ENCODE data around the gene SLC26A6. TPM values are rescaled to one million over a fixed set of nuclear protein-coding genes. Genes with fewer than 3 reads are reported as not detected.

The SLC26A6 gene
- total and polyA plus RNA-seq, 10 of the 15 experiments (the other 5 are each of a cell fraction or from before 2014, with no cell fraction given): 2.1 to 24.9 (median 13.3) TPM

DNA sequence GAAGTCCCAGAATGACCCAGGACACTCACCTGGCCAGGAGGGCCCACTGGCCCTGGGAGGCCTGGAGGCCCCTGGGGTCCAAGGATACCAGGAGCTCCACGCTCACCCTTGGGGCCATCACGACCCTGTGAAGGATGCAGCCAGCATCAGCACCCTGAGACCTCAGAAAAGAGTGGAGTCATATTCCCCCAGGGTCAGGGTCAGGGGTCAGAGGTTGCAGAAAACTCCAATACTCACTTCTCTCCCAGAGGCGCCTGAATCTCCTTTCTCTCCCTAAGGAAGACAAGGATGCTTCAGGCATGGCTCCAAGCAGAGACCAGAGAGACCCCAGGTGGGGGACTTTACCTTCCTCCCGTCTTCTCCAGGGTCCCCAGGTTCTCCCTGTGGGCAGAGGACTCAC, 58.6 kb downstream of the SLC26A6 start (continued):
- TF ChIP-seq, protein P1, sequence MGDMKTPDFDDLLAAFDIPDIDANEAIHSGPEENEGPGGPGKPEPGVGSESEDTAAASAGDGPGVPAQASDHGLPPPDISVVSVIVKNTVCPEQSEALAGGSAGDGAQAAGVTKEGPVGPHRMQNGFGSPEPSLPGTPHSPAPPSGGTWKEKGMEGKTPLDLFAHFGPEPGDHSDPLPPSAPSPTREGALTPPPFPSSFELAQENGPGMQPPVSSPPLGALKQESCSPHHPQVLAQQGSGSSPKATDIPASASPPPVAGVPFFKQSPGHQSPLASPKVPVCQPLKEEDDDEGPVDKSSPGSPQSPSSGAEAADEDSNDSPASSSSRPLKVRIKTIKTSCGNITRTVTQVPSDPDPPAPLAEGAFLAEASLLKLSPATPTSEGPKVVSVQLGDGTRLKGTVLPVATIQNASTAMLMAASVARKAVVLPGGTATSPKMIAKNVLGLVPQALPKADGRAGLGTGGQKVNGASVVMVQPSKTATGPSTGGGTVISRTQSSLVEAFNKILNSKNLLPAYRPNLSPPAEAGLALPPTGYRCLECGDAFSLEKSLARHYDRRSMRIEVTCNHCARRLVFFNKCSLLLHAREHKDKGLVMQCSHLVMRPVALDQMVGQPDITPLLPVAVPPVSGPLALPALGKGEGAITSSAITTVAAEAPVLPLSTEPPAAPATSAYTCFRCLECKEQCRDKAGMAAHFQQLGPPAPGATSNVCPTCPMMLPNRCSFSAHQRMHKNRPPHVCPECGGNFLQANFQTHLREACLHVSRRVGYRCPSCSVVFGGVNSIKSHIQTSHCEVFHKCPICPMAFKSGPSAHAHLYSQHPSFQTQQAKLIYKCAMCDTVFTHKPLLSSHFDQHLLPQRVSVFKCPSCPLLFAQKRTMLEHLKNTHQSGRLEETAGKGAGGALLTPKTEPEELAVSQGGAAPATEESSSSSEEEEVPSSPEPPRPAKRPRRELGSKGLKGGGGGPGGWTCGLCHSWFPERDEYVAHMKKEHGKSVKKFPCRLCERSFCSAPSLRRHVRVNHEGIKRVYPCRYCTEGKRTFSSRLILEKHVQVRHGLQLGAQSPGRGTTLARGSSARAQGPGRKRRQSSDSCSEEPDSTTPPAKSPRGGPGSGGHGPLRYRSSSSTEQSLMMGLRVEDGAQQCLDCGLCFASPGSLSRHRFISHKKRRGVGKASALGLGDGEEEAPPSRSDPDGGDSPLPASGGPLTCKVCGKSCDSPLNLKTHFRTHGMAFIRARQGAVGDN (IDR thresholded peaks at IDR 0.05): no peak
- TF ChIP-seq MYB (IDR thresholded peaks at IDR 0.05; ENCODE audit: borderline replicate concordance, low read depth, low read length) (no peak), NFYB (IDR thresholded peaks at IDR 0.05; ENCODE audit: insufficient read depth, low read depth, low read length) (no peak), YY1 (IDR thresholded peaks at IDR 0.05; ENCODE audit: low read depth, low read length) (no peak), TCF3 (IDR thresholded peaks at IDR 0.05; ENCODE audit: borderline replicate concordance, insufficient read depth, low read depth, low read length) (no peak), CREM (IDR thresholded peaks at IDR 0.05; ENCODE audit: low read depth) (no peak), STAT3 (IDR thresholded peaks at IDR 0.05; ENCODE audit: low read depth, low read length) (no peak), FOXK2 (IDR thresholded peaks at IDR 0.05) (no peak), HDAC2 (IDR thresholded peaks at IDR 0.05) (no peak), EED (IDR thresholded peaks at IDR 0.05; ENCODE audit: low read depth) (no peak)
- TF ChIP-seq, protein P2, sequence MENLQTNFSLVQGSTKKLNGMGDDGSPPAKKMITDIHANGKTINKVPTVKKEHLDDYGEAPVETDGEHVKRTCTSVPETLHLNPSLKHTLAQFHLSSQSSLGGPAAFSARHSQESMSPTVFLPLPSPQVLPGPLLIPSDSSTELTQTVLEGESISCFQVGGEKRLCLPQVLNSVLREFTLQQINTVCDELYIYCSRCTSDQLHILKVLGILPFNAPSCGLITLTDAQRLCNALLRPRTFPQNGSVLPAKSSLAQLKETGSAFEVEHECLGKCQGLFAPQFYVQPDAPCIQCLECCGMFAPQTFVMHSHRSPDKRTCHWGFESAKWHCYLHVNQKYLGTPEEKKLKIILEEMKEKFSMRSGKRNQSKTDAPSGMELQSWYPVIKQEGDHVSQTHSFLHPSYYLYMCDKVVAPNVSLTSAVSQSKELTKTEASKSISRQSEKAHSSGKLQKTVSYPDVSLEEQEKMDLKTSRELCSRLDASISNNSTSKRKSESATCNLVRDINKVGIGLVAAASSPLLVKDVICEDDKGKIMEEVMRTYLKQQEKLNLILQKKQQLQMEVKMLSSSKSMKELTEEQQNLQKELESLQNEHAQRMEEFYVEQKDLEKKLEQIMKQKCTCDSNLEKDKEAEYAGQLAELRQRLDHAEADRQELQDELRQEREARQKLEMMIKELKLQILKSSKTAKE (IDR thresholded peaks at IDR 0.05; ENCODE audit: low read depth, poor library complexity, severe bottlenecking): no peak

MicroRNAs encoded within 50 kb of the gene (microRNA counts, 767-probe panel; counts per million panel counts)
- microRNA hsa-miR-711: 55.3 counts per million

Small RNAs within 50 kb of the gene (microRNA-seq; reads per million reads assigned to microRNA genes)
- gene MIR4793 (not detected), gene MIR711 (not detected)

Small RNAs within 50 kb of the gene (small RNA-seq; reads per million reads assigned to genes)
- gene AC141002.1: not detected

Other genes starting within 250 kb of the SLC26A6 start
Only the 7 nearest of the 14 such genes appear.
- 8.6 and 10.1 TPM in 2 replicates for gene PFKFB4, start 78.7 kb downstream of the SLC26A6 start, total RNA-seq (2014; rRNA removed)
- 5.6 and 6.9 TPM in 2 replicates for gene PFKFB4, start 78.7 kb downstream of the SLC26A6 start, total RNA-seq (2014; rRNA removed; fragmentation: Illumina TruSeq; extraction: Trizol)
- 8.0 and 9.8 TPM in 2 replicates for gene PFKFB4, start 78.7 kb downstream of the SLC26A6 start, total RNA-seq (2021)
- 69.6 and 89.1 TPM in 2 replicates for gene PFKFB4, start 78.7 kb downstream of the SLC26A6 start, polyA plus RNA-seq (2011; rRNA removed)
- 4.9 and 9.3 TPM in 2 replicates for gene PFKFB4, start 78.7 kb downstream of the SLC26A6 start, polyA plus RNA-seq (2014; fragmentation: Illumina TruSeq; extraction: Trizol)
- gene PFKFB4, start 78.7 kb downstream of the SLC26A6 start, polyA plus RNA-seq (2014; fragmentation: Nextera tagmentation; extraction: Ambion mirVana): under 1 TPM; 0.37 to 0.53 TPM
- gene PFKFB4, start 78.7 kb downstream of the SLC26A6 start, polyA plus RNA-seq (2014; rRNA removed): 5.3 and 6.3 TPM in 2 replicates
- gene PFKFB4, start 78.7 kb downstream of the SLC26A6 start, polyA plus RNA-seq (2016; fragmentation: Nextera tagmentation; extraction: Ambion mirVana): 1 to 10 TPM; 1.2 to 2.3 TPM
- not detected in 2 replicates for gene UCN2, start 71.7 kb downstream of the SLC26A6 start, total RNA-seq (2014; rRNA removed)
- not detected in 2 replicates for gene UCN2, start 71.7 kb downstream of the SLC26A6 start, total RNA-seq (2014; rRNA removed; fragmentation: Illumina TruSeq; extraction: Trizol)
- not detected in 2 replicates for gene UCN2, start 71.7 kb downstream of the SLC26A6 start, total RNA-seq (2021)
- gene UCN2, start 71.7 kb downstream of the SLC26A6 start, polyA plus RNA-seq (2011; rRNA removed): not detected in 2 replicates
- not detected in 2 replicates for gene UCN2, start 71.7 kb downstream of the SLC26A6 start, polyA plus RNA-seq (2014; fragmentation: Illumina TruSeq; extraction: Trizol)
- not detected for gene UCN2, start 71.7 kb downstream of the SLC26A6 start, polyA plus RNA-seq (2014; fragmentation: Nextera tagmentation; extraction: Ambion mirVana)
- gene UCN2, start 71.7 kb downstream of the SLC26A6 start, polyA plus RNA-seq (2014; rRNA removed): 0.05 TPM in 1 of 2 replicates, not detected in the other
- gene UCN2, start 71.7 kb downstream of the SLC26A6 start, polyA plus RNA-seq (2016; fragmentation: Nextera tagmentation; extraction: Ambion mirVana): not detected
- gene COL7A1, start 40.1 kb downstream of the SLC26A6 start, total RNA-seq (2014; rRNA removed): 0.11 and 0.23 TPM in 2 replicates
- gene COL7A1, start 40.1 kb downstream of the SLC26A6 start, total RNA-seq (2014; rRNA removed; fragmentation: Illumina TruSeq; extraction: Trizol): 0.28 and 0.31 TPM in 2 replicates
- gene COL7A1, start 40.1 kb downstream of the SLC26A6 start, total RNA-seq (2021): 0.64 and 1.9 TPM in 2 replicates
- gene COL7A1, start 40.1 kb downstream of the SLC26A6 start, polyA plus RNA-seq (2011; rRNA removed): 0.32 and 1.4 TPM in 2 replicates
- gene COL7A1, start 40.1 kb downstream of the SLC26A6 start, polyA plus RNA-seq (2014; fragmentation: Illumina TruSeq; extraction: Trizol): 0.24 TPM in 1 of 2 replicates, not detected in the other
- gene COL7A1, start 40.1 kb downstream of the SLC26A6 start, polyA plus RNA-seq (2014; fragmentation: Nextera tagmentation; extraction: Ambion mirVana): under 1 TPM in 1 of 2 experiments, not detected in 1; 0.24 TPM
- 1.0 and 1.3 TPM in 2 replicates for gene COL7A1, start 40.1 kb downstream of the SLC26A6 start, polyA plus RNA-seq (2014; rRNA removed)
- gene COL7A1, start 40.1 kb downstream of the SLC26A6 start, polyA plus RNA-seq (2016; fragmentation: Nextera tagmentation; extraction: Ambion mirVana): under 1 TPM; 0.01 to 0.29 TPM
- 220 and 233 TPM in 2 replicates for gene UQCRC1, start 25.8 kb downstream of the SLC26A6 start, total RNA-seq (2014; rRNA removed)
- 210 and 214 TPM in 2 replicates for gene UQCRC1, start 25.8 kb downstream of the SLC26A6 start, total RNA-seq (2014; rRNA removed; fragmentation: Illumina TruSeq; extraction: Trizol)
- gene UQCRC1, start 25.8 kb downstream of the SLC26A6 start, total RNA-seq (2021): 254 and 259 TPM in 2 replicates
- 274 and 426 TPM in 2 replicates for gene UQCRC1, start 25.8 kb downstream of the SLC26A6 start, polyA plus RNA-seq (2011; rRNA removed)
- gene UQCRC1, start 25.8 kb downstream of the SLC26A6 start, polyA plus RNA-seq (2014; fragmentation: Illumina TruSeq; extraction: Trizol): 161 and 223 TPM in 2 replicates
- gene UQCRC1, start 25.8 kb downstream of the SLC26A6 start, polyA plus RNA-seq (2014; fragmentation: Nextera tagmentation; extraction: Ambion mirVana): 100 to 1,000 TPM; 116 to 188 TPM
- gene UQCRC1, start 25.8 kb downstream of the SLC26A6 start, polyA plus RNA-seq (2014; rRNA removed): 197 and 221 TPM in 2 replicates
- 100 to 1,000 TPM; 374 to 394 TPM for gene UQCRC1, start 25.8 kb downstream of the SLC26A6 start, polyA plus RNA-seq (2016; fragmentation: Nextera tagmentation; extraction: Ambion mirVana)
- gene TMEM89, start 13.7 kb downstream of the SLC26A6 start, total RNA-seq (2014; rRNA removed): not detected in 2 replicates
- not detected in 2 replicates for gene TMEM89, start 13.7 kb downstream of the SLC26A6 start, total RNA-seq (2014; rRNA removed; fragmentation: Illumina TruSeq; extraction: Trizol)
- not detected in 2 replicates for gene TMEM89, start 13.7 kb downstream of the SLC26A6 start, total RNA-seq (2021)
- not detected in 2 replicates for gene TMEM89, start 13.7 kb downstream of the SLC26A6 start, polyA plus RNA-seq (2011; rRNA removed)
- gene TMEM89, start 13.7 kb downstream of the SLC26A6 start, polyA plus RNA-seq (2014; fragmentation: Illumina TruSeq; extraction: Trizol): not detected in 2 replicates
- gene TMEM89, start 13.7 kb downstream of the SLC26A6 start, polyA plus RNA-seq (2014; fragmentation: Nextera tagmentation; extraction: Ambion mirVana): not detected
- gene TMEM89, start 13.7 kb downstream of the SLC26A6 start, polyA plus RNA-seq (2014; rRNA removed): not detected in 2 replicates
- not detected for gene TMEM89, start 13.7 kb downstream of the SLC26A6 start, polyA plus RNA-seq (2016; fragmentation: Nextera tagmentation; extraction: Ambion mirVana)
- gene CELSR3, start 27.4 kb upstream of the SLC26A6 start, total RNA-seq (2014; rRNA removed): 0.82 and 0.96 TPM in 2 replicates
- gene CELSR3, start 27.4 kb upstream of the SLC26A6 start, total RNA-seq (2014; rRNA removed; fragmentation: Illumina TruSeq; extraction: Trizol): 0.37 and 0.58 TPM in 2 replicates
- 1.6 TPM in 2 replicates for gene CELSR3, start 27.4 kb upstream of the SLC26A6 start, total RNA-seq (2021)
- 0.65 and 1.1 TPM in 2 replicates for gene CELSR3, start 27.4 kb upstream of the SLC26A6 start, polyA plus RNA-seq (2011; rRNA removed)
- gene CELSR3, start 27.4 kb upstream of the SLC26A6 start, polyA plus RNA-seq (2014; fragmentation: Illumina TruSeq; extraction: Trizol): 0.48 and 0.56 TPM in 2 replicates
- gene CELSR3, start 27.4 kb upstream of the SLC26A6 start, polyA plus RNA-seq (2014; fragmentation: Nextera tagmentation; extraction: Ambion mirVana): under 1 TPM; 0.08 to 0.18 TPM
- gene CELSR3, start 27.4 kb upstream of the SLC26A6 start, polyA plus RNA-seq (2014; rRNA removed): 1.2 and 1.6 TPM in 2 replicates
- gene CELSR3, start 27.4 kb upstream of the SLC26A6 start, polyA plus RNA-seq (2016; fragmentation: Nextera tagmentation; extraction: Ambion mirVana): under 1 TPM; 0.34 to 0.35 TPM
- gene NCKIPSD, start 50.5 kb upstream of the SLC26A6 start, total RNA-seq (2014; rRNA removed): 16.3 and 20.8 TPM in 2 replicates
- 7.5 and 7.7 TPM in 2 replicates for gene NCKIPSD, start 50.5 kb upstream of the SLC26A6 start, total RNA-seq (2014; rRNA removed; fragmentation: Illumina TruSeq; extraction: Trizol)
- gene NCKIPSD, start 50.5 kb upstream of the SLC26A6 start, total RNA-seq (2021): 18.9 and 20.1 TPM in 2 replicates
- 16.2 and 31.6 TPM in 2 replicates for gene NCKIPSD, start 50.5 kb upstream of the SLC26A6 start, polyA plus RNA-seq (2011; rRNA removed)
- gene NCKIPSD, start 50.5 kb upstream of the SLC26A6 start, polyA plus RNA-seq (2014; fragmentation: Illumina TruSeq; extraction: Trizol): 5.3 and 11.7 TPM in 2 replicates
- gene NCKIPSD, start 50.5 kb upstream of the SLC26A6 start, polyA plus RNA-seq (2014; fragmentation: Nextera tagmentation; extraction: Ambion mirVana): 1 to 10 TPM in 1 of 2 experiments, under 1 TPM in 1; 0.93 to 2.9 TPM
- gene NCKIPSD, start 50.5 kb upstream of the SLC26A6 start, polyA plus RNA-seq (2014; rRNA removed): 16.8 and 17.7 TPM in 2 replicates
- gene NCKIPSD, start 50.5 kb upstream of the SLC26A6 start, polyA plus RNA-seq (2016; fragmentation: Nextera tagmentation; extraction: Ambion mirVana): 10 to 100 TPM; 14.9 to 15.5 TPM